HG02840 (cell line): ENCODE results near the gene UGT8.
"Not testable (repeated sequence)": the region's sequence is repeated elsewhere in the genome, so short reads cannot be mapped to it uniquely, and the experiment has no call there.

Experiments used
- ATAC-seq: cut with Tn5 transposase; IDR thresholded peaks from one replicate; pipeline ENCODE4 v1.9.1; 2021; ENCODE audit warnings: mild to moderate bottlenecking, moderate library complexity, moderate number of reproducible peaks; ENCODE audit not compliant: unreplicated experiment, low FRiP score

The UGT8 gene

GRCh38 chr4:114598191-114599121, at the start of gene UGT8:
UGT8 (plus strand) TSS chr4:114598807; CDS start chr4:114622881, 24,074 bp downstream.
- ATAC-seq, result peak; percentile 40

GRCh38 chr4:114549638-114550037, 49.0 kb upstream of the UGT8 start:
- ATAC-seq, result no peak

- ATAC-seq, result no peak
Measured at GRCh38 chr4:114558446-114559020, 40.1 kb upstream of the UGT8 start.

GRCh38 chr4:114561590-114561989, 37.0 kb upstream of the UGT8 start:
- ATAC-seq, result no peak

GRCh38 chr4:114562176-114562904, 36.3 kb upstream of the UGT8 start:
- no peak for ATAC-seq

- ATAC-seq, result no peak
Measured at GRCh38 chr4:114563536-114564315, 34.9 kb upstream of the UGT8 start.

GRCh38 chr4:114577386-114577785, 21.2 kb upstream of the UGT8 start:
- ATAC-seq, result no peak

GRCh38 chr4:114582621-114583020, 16.0 kb upstream of the UGT8 start:
- ATAC-seq, result no peak

- no peak for ATAC-seq
Measured at GRCh38 chr4:114588305-114588704, 10.3 kb upstream of the UGT8 start.

GRCh38 chr4:114590360-114590759, 8.2 kb upstream of the UGT8 start:
- ATAC-seq, result not testable (repeated sequence)

- ATAC-seq, result no peak
Measured at GRCh38 chr4:114593526-114593925, 5.1 kb upstream of the UGT8 start.

GRCh38 chr4:114595207-114595606, 3.4 kb upstream of the UGT8 start:
- no peak for ATAC-seq

- no peak for ATAC-seq
Measured at GRCh38 chr4:114595921-114596320, 2.7 kb upstream of the UGT8 start.

- no peak for ATAC-seq
Measured at GRCh38 chr4:114597410-114598115, 1.0 kb upstream of the UGT8 start.

GRCh38 chr4:114599231-114599902, 760 bp downstream of the UGT8 start:
- ATAC-seq, result no peak

GRCh38 chr4:114599903-114600552, 1.4 kb downstream of the UGT8 start:
- no peak for ATAC-seq

GRCh38 chr4:114600672-114601071, 2.1 kb downstream of the UGT8 start:
- no peak for ATAC-seq

- ATAC-seq, result peak; percentile 36
Measured at GRCh38 chr4:114601304-114602052, 2.9 kb downstream of the UGT8 start.
